LNCAP (cell line): Measurements from ENCODE around the gene IRX4.

Experiments used
- CTCF ChIP-seq: fragments of 450-650 bp; IDR thresholded peaks from 2 replicates; pipeline ENCODE4 v1.5.1; 2017; ENCODE audit warnings: mild to moderate bottlenecking

The IRX4 gene

DNA sequence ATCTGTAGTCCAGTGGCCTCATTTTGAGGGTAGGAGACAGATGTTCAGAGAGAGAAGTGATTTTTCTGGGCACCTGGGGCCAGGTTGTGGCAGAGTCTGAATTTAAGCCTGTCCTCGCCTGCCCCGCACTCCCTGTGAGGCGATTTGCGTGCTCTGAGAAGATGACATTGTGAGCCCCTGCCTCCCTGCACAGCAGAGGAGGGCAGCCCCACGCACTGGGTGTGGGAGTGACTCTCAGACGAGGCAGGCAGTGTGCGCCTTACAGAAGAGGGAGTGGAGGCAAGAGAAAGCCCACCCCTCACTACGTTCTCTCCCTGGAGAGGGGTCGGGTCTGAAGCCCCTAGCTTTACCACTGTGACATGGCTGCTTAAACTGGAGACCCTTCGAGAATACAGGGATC is 35.7 kb downstream of the IRX4 start:
- TF ChIP-seq CTCF = no peak

DNA sequence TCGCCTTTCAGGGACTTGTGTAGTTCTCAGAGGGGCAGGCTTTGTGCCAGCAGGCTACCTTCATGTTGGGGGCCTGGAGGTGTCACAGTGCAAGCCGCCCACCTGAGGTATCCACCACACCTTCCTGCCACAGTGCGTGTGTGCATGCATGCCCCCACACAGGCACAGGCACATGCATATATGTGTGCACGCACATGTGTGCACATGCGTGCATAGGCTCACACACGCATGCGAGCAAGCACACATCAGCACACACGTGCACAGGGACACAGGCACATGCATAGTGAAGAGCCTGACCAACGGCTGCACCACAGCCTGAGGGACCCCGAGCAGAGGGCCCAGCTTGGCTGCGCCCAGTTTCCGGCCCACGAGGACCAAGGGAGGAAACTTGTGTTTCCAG is 36.1 kb downstream of the IRX4 start:
- TF ChIP-seq CTCF = no peak

DNA sequence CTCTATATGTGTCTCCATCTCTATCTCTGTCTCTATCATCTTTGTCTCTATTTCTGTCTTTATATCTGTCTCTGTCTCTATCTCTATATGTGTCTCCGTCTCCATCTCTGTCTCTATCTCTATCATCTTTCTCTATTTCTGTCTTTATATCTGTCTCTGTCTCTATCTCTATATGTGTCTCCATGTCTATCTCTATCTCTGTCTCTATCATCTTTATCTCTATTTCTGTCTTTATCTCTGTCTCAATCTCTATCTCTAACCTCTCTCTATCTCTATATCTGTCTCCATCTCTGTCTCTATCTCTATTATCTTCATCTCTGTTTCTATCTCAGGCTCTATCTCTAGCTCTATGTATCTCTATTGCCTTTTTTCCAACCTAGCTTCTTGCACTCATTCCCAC is 37.0 kb downstream of the IRX4 start:
- TF ChIP-seq CTCF = no peak

GRCh38 chr5:1844708-1845436 is 37.9 kb downstream of the IRX4 start:
- no peak for TF ChIP-seq CTCF

DNA sequence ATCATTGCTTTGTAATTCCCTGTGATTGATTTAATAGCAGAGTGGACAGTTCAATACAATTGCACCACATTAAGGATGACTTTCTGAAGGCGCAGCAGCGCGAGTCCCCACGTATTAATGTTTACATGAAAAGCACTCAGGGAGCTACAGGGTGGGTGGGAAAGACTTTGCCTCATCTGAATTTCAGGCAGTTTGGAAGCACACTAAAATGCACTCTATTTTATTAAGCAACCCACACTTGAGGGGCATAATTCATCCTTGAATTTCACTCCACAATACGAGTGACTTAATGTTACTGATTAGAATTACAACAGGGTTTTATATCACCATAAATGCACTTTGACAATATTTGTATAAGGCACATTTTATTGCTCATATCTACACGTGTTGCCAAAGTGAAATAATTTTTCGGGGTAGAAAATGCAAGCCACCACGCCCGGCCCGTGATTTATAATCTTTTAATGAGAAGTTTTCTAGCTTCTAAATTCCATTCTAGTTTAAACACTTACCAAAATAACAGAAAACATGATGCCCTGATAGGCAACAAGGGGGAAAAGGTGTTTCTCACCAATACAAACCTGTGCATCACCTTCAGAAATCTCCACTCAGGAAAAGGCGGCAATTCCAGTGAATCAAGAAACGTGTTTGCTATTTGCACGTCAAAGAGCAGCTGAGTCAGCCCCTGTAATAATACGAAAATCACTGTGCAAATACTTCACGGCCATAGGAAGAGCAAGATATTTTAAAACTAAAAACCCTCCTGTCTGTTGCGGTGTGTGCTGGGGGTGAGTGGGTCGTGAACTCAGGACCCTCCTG is 40.5 kb downstream of the IRX4 start:
- no peak for TF ChIP-seq CTCF

DNA sequence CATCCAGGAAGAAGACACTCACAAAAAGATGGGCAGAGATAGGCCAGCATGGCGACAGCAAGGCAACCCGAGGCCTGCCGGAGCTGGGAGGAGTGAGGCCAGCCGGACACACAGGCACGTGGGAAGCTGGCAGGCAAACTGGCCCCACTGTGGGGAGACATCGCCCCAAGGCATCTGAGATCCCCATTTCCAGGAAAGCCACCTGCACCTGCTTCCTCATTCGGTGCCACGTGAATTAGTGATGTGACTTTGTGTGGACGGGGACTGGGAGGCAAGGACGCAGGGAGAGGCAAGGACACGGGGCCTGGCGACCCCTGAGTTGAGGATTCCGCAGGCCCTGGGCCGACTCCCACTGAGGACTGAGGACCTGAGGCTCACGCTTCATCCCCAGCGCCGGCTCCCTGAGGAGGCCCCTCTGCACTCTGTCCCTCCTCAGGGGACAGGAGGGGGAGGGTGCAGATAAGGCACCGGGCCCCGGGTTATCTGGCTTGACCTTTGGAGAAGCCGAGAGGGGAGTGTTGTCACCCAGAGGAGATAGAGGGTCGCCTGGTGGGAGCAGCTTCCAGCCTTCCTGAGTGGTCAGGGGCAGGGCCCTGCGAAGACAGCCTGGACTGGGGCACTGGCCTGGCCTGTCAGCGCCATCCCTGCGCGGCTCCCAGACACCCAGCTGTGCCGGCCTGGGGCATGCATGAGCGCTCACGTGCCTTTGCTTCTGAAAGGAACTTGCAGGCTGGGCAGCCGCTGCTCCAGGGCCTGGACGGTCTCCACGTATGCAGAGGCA is 41.8 kb downstream of the IRX4 start:
- no peak for TF ChIP-seq CTCF

DNA sequence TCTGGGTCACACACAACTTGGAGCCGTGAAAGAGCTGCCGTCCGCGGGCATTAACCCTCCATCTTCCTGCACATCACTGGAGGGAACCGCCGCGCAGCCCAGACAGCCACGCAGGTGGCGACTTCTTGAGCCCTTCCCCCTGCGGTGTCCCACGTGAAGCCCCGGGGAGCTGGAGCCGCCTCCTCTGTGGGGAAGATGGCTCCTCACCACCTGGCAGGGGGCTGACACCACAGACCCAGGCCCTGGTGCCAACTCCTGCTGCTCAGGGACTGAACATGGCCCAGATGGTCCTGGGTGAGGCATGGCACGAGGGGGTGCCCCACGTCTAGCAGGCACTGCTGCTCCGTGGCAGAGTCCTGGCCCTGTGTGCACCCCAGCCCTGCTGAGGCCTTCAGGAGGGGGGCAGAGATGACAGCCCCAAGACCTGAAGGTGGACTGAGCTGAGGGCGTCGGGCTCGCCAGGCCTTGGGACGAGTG is 42.6 kb downstream of the IRX4 start:
- no peak for TF ChIP-seq CTCF
